GM12878 (cell line): Measurements from ENCODE around the gene KNSTRN. TPM values are rescaled to one million over a fixed set of nuclear protein-coding genes. Genes with fewer than 3 reads are reported as not detected.

ENCODE experiments used
- ATAC-seq: fragments of 200-7000 bp; cut with Tn5 transposase; 3 replicates; pipeline ENCODE4 v1.9.1; 2020; ENCODE audit warnings: mild to moderate bottlenecking, moderate library complexity
- BruUV-seq: library from RNA; stranded (reverse); fragments of 400-500 nt; replicated peaks from 2 replicates; lab custom pipeline; 2021; lab: Mats Ljungman, UMichigan
- CTCF ChIA-PET: fragments of 300-600 bp; sonication (Branson Sonifier 250); formaldehyde crosslinking; extraction: SDS; loops from one replicate; lab custom pipeline; 2021; ENCODE audit warnings: inconsistent platforms; lab: Yijun Ruan, JAX
- POLR2A ChIA-PET: fragments of 350-600 bp; formaldehyde crosslinking; extraction: SDS; loops from one replicate; lab custom pipeline; 2021; ENCODE audit warnings: inconsistent platforms; lab: Charles Lee
- RAD21 ChIA-PET: fragments of 300-600 bp; sonication (Branson Sonifier 250); formaldehyde crosslinking; loops from one replicate; lab custom pipeline; 2023; ENCODE audit warnings: antibody characterized with exemption; ENCODE audit not compliant: unreplicated experiment; lab: Charles Lee
- SMC1A ChIA-PET: fragments of 300-600 bp; sonication (Branson Sonifier 250); formaldehyde crosslinking; loops from one replicate; lab custom pipeline; 2023; ENCODE audit not compliant: unreplicated experiment, uncharacterized antibody; lab: Charles Lee
- DNase-seq: peaks from one replicate; pipeline ENCODE4 v3.0.0-alpha.2; 2011; ENCODE audit warnings: low read depth, low spot score
- FAIRE-seq: peaks from 3 replicates; lab custom pipeline; 2011; peaks lifted over from hg19 to GRCh38; lab: Jason Lieb, UNC
- H2AFZ ChIP-seq: 2 replicates; pipeline ENCODE4 v1.6.0; 2011; ENCODE audit warnings: low read depth, low read length, control low read depth; ENCODE audit not compliant: control insufficient read depth
- H3K27ac ChIP-seq: 2 replicates; pipeline ENCODE4 v1.5.1; 2011; ENCODE audit warnings: control low read depth; ENCODE audit not compliant: control insufficient read depth, insufficient read depth
- H3K27me3 ChIP-seq, 2 experiments: replicated peaks in 1 of 2; 2 replicates each; pipeline versions ENCODE4 v1.6.0 to v1.6.1; 2011; ENCODE audit warnings: low read length in 1 of 2; ENCODE audit not compliant: control insufficient read depth in 2 of 2, insufficient read depth in 2 of 2
- H3K36me3 ChIP-seq, 2 experiments: 2 replicates each; pipeline ENCODE4 v1.5.1; 2011; ENCODE audit warnings: low read length in 1 of 2; ENCODE audit not compliant: control insufficient read depth in 2 of 2, insufficient read depth in 2 of 2
- H3K4me1 ChIP-seq: 2 replicates; pipeline ENCODE4 v1.6.1; 2011; ENCODE audit warnings: mild to moderate bottlenecking, low read length, moderate library complexity, mixed read lengths; ENCODE audit not compliant: control insufficient read depth, insufficient read depth
- H3K4me2 ChIP-seq: 2 replicates; pipeline ENCODE4 v1.6.0; 2011; ENCODE audit warnings: control low read depth; ENCODE audit not compliant: control insufficient read depth, insufficient read depth
- H3K4me3 ChIP-seq: fragments of 200-600 bp; sonication (generic); 2 replicates; pipeline ENCODE4 v1.5.1; 2016
- H3K79me2 ChIP-seq: 2 replicates; pipeline ENCODE4 v1.6.0; 2011; ENCODE audit warnings: low read length; ENCODE audit not compliant: control insufficient read depth, insufficient read depth
- H3K9ac ChIP-seq: 2 replicates; pipeline ENCODE4 v1.8.0; 2011; ENCODE audit warnings: low read length, control low read depth, mixed read lengths; ENCODE audit not compliant: control insufficient read depth, insufficient read depth
- H3K9me3 ChIP-seq: replicated peaks from 3 replicates; pipeline ENCODE4 v1.5.1; 2011; ENCODE audit warnings: mild to moderate bottlenecking, low read length; ENCODE audit not compliant: control insufficient read depth, insufficient read depth
- H4K20me1 ChIP-seq: 2 replicates; pipeline ENCODE4 v1.6.0; 2011; ENCODE audit not compliant: control insufficient read depth, insufficient read depth
- ASH2L ChIP-seq: fragments of 300-600, 200-600 bp; sonication (generic); IDR thresholded peaks from 2 replicates; pipeline ENCODE4 v1.6.1; 2017; ENCODE audit warnings: low read depth, mild to moderate bottlenecking, borderline replicate concordance
- EED ChIP-seq: sonication (generic); IDR thresholded peaks from 2 replicates; pipeline ENCODE4 v1.6.1; 2016; ENCODE audit warnings: antibody characterized with exemption, low read depth
- EZH2 ChIP-seq: IDR thresholded peaks from 2 replicates; pipeline ENCODE4 v1.6.1; 2012; ENCODE audit warnings: low read depth, mild to moderate bottlenecking, control low read depth, inconsistent platforms, low read length, borderline replicate concordance; ENCODE audit not compliant: control insufficient read depth
- FOXK2 ChIP-seq: fragments of 450-650 bp; IDR thresholded peaks from 2 replicates; pipeline ENCODE4 v1.6.1; 2017; ENCODE audit warnings: mild to moderate bottlenecking, moderate library complexity
- JUNB ChIP-seq: IDR thresholded peaks from 2 replicates; pipeline ENCODE4 v1.6.1; 2016; ENCODE audit warnings: antibody characterized with exemption, mild to moderate bottlenecking
- MYB ChIP-seq: fragments of 150-350 bp; IDR thresholded peaks from 2 replicates; pipeline ENCODE4 v1.6.1; 2014; ENCODE audit warnings: mild to moderate bottlenecking, low read depth, low read length, borderline replicate concordance
- NR2C2 ChIP-seq: IDR thresholded peaks from 2 replicates; pipeline ENCODE4 v1.6.1; 2011; ENCODE audit warnings: borderline replicate concordance, low read depth; ENCODE audit not compliant: control insufficient read depth, insufficient read length
- POLR2AphosphoS2 ChIP-seq: IDR thresholded peaks from 2 replicates; pipeline ENCODE4 v1.6.1; 2011; ENCODE audit warnings: low read depth, mild to moderate bottlenecking, low read length, improper control_type of control experiment, moderate library complexity
- RBBP5 ChIP-seq: fragments of 200-600 bp; sonication (generic); conservative IDR thresholded peaks from 2 replicates; pipeline ENCODE4 v1.6.1; 2016
- RELB ChIP-seq: fragments of 450-650 bp; IDR thresholded peaks from 2 replicates; pipeline ENCODE4 v1.6.1; 2017; ENCODE audit warnings: low read depth, mild to moderate bottlenecking, moderate library complexity
- STAT3 ChIP-seq: IDR thresholded peaks from 2 replicates; pipeline ENCODE4 v1.6.1; 2011; ENCODE audit warnings: low read depth, low read length, improper control_type of control experiment
- TCF7 ChIP-seq: IDR thresholded peaks from 2 replicates; pipeline ENCODE4 v1.6.1; 2014; ENCODE audit warnings: antibody characterized with exemption, borderline replicate concordance
- YBX1 ChIP-seq: fragments of 450-650 bp; IDR thresholded peaks from 2 replicates; pipeline ENCODE4 v1.6.1; 2016; ENCODE audit warnings: antibody characterized with exemption
- ZBTB33 ChIP-seq: fragments of 450-650 bp; IDR thresholded peaks from 2 replicates; pipeline ENCODE4 v1.6.1; 2017; ENCODE audit warnings: mild to moderate bottlenecking
- WGBS: methylation state at CpG from one replicate; pipeline ENCODE4 v1.1.6; 2016; ENCODE audit warnings: low lambda C conversion rate; ENCODE audit not compliant: insufficient replicate concordance, insufficient coverage; ENCODE audit errors: missing lambda C conversion rate; 5-methylcytosine and 5-hydroxymethylcytosine counted together
- in situ Hi-C: fragments of 300-500 bp; cut with MboI; formaldehyde crosslinking; loops from 9 replicates; pipeline ENCODE4 v1.14.3; 2018; ENCODE audit warnings: mixed read lengths
- intact Hi-C: fragments of 100-400 bp; cut with micrococcal nuclease; formaldehyde crosslinking; loops from one replicate; pipeline ENCODE4 v1.14.2; 2022; ENCODE audit not compliant: unreplicated experiment
- polyA plus RNA-seq, 11 experiments: library from polyadenylated mRNA; depleted of rRNA in 4 of 11; unstranded in 6 of 11; stranded (reverse) in 5 of 11; fragments of >200 nt; fragmentation: Nextera tagmentation in 4 of 11; fragmentation: Illumina TruSeq in 1 of 11; extraction: Ambion mirVana in 4 of 11; extraction: Trizol in 1 of 11; gene quantifications; 1 replicate in 1 of 11; 2 replicates in 10 of 11; pipeline versions ENCODE4 v1.2.1 to v1.2.3, GENCODE V29; 2011 to 2016; ENCODE audit warnings: inconsistent platforms in 2 of 11, missing spikeins in 2 of 11, low read depth in 1 of 11
- total RNA-seq, 4 experiments: library from RNA; depleted of rRNA in 3 of 4; stranded (reverse); fragments of >200 nt in 3 of 4; fragmentation: Illumina TruSeq in 1 of 4; extraction: Trizol in 1 of 4; gene quantifications; 2 replicates each; pipeline versions ENCODE4 v1.2.1 to v1.2.3, GENCODE V29; 2013 to 2021

KNSTRN gene
- total and polyA plus RNA-seq, 10 of the 15 experiments (the other 5 are each of a cell fraction or from before 2014, with no cell fraction given) = 30.3 to 72.1 (median 47.1) TPM

GRCh38 chr15:40379853-40380252 is 2.7 kb upstream of the KNSTRN start:
- RAD21 ChIA-PET = no interaction called here
- no TSS peak for BruUV-seq
- Histone ChIP-seq H2AFZ (no peak overlapping the region), H3K27me3 (no peaks in the 10 kb centered on the region), H3K4me3 (no peak overlapping the region), H3K4me1 (peaks cover 3% of the 10 kb centered on the region; the same call in 1 of the 2 replicates), H3K27ac (no peak overlapping the region), H3K9ac (no peak overlapping the region), H3K9me3 (no peaks in the 10 kb centered on the region), H3K36me3 (no peaks in the 10 kb centered on the region), H4K20me1 (no peaks in the 10 kb centered on the region), H3K4me2 (no peak overlapping the region), H3K79me2 (peaks cover 19% of the 10 kb centered on the region)
- 23% methylated on average over 4 of the region's 4 CpGs for WGBS
- no peak for FAIRE-seq
- in situ Hi-C loops = no loop called here
- no peak for TF ChIP-seq ASH2L
- TF ChIP-seq POLR2AphosphoS2 = no peak
- no peak for TF ChIP-seq NR2C2
- no peak for TF ChIP-seq EZH2
- no peak for TF ChIP-seq EED
- POLR2A ChIA-PET = interaction anchor here (0.6 kb wide), 1 partner anchor 526 kb away, joined by 9 read pairs; no protein-coding TSS in a partner anchor
- CTCF ChIA-PET = interaction anchor here (1.0 to 1.5 kb wide), 2 partner anchors 8 to 27 kb away, joined by 4 read pairs; no protein-coding TSS in a partner anchor
- SMC1A ChIA-PET = no interaction called here
- no peak for DNase-seq
- intact Hi-C loops = no loop called here
- no peak for ATAC-seq

- no TSS peak for BruUV-seq
- H3K4me2 ChIP-seq = no peak overlapping the region
- SMC1A ChIA-PET = no interaction called here
- POLR2A ChIA-PET = no interaction called here
- no peak overlapping the region for H3K9ac ChIP-seq
- H3K4me1 ChIP-seq = peaks cover 3% of the 10 kb centered on the region; the same call in 1 of the 2 replicates
- ATAC-seq = no peak
- no peak overlapping the region for H2AFZ ChIP-seq
- no peak overlapping the region for H3K27ac ChIP-seq
- peaks cover 24% of the 10 kb centered on the region for H3K79me2 ChIP-seq
- no peak overlapping the region for H3K4me3 ChIP-seq
- in situ Hi-C loops (no loop called here), intact Hi-C loops (no loop called here)
- WGBS = 65% methylated on average over 10 of the region's 10 CpGs
- H3K36me3 ChIP-seq = 0 out of 4 replicates have a peak, but pooled peaks cover 0 to 3% of the 10 kb centered on the region in 2 experiments
- DNase-seq = no peak
- FAIRE-seq = no peak
- CTCF ChIA-PET = interaction anchor here (1.0 to 1.5 kb wide), 2 partner anchors 9 to 27 kb away, joined by 4 read pairs; no protein-coding TSS in a partner anchor
- H3K27me3 ChIP-seq = no peaks in the 10 kb centered on the region
- RAD21 ChIA-PET = no interaction called here
- no peaks in the 10 kb centered on the region for H4K20me1 ChIP-seq
- no peaks in the 10 kb centered on the region for H3K9me3 ChIP-seq
- TF ChIP-seq POLR2AphosphoS2 (no peak), FOXK2 (no peak), RBBP5 (no peak), ZBTB33 (no peak), STAT3 (no peak), JUNB (no peak), RELB (no peak), MYB (no peak), YBX1 (no peak), TCF7 (no peak)
These were observed 1.9 kb upstream of the KNSTRN start for GRCh38 chr15:40380636-40381035.
